Measurements from ENCODE around the gene LRRC46.

The LRRC46 gene

GRCh38 chr17:47831934-47832327, 461 bp downstream of the LRRC46 start:
- TF ChIP-seq ARNT (IDR thresholded peaks at IDR 0.05) (no peak), SUZ12 (IDR thresholded peaks at IDR 0.05) (no peak), ELF4 (IDR thresholded peaks at IDR 0.05) (no peak), L3MBTL2 (conservative IDR thresholded peaks at IDR 0.05) (no peak), CTBP1 (IDR thresholded peaks at IDR 0.05; ENCODE audit: borderline replicate concordance) (no peak), BHLHE40 (IDR thresholded peaks at IDR 0.05; ENCODE audit: borderline replicate concordance) (no peak), PKNOX1 (IDR thresholded peaks at IDR 0.05) (no peak), FOXK2 (IDR thresholded peaks at IDR 0.05) (no peak), FOXA1 (IDR thresholded peaks at IDR 0.05) (no peak), SP1 (IDR thresholded peaks at IDR 0.05) (no peak), NFRKB (IDR thresholded peaks at IDR 0.05) (no peak), ZNF384 (IDR thresholded peaks at IDR 0.05) (no peak)
- ChIA-PET CTCF (interaction anchor here (0.6 to 1.4 kb wide), 6 partner anchors 9 to 115 kb away, joined by 3 to 8 read pairs (median 3); partner anchors contain the start of gene SCRN2), POLR2A (interaction anchor here (0.6 to 2.6 kb wide), 34 partner anchors 8 to 277 kb away, joined by 3 to 57 read pairs (median 4); partner anchors contain the start of genes CDK5RAP3, KPNB1, OSBPL7 and PNPO)
- DNase-seq (ENCODE audit: extremely low spot score): no peak

GRCh38 chr17:47834756-47835155, 3.3 kb downstream of the LRRC46 start:
- POLR2A ChIA-PET: interaction anchor here (1.5 kb wide), 1 partner anchor 13 kb away, joined by 5 read pairs; the partner anchor contains the start of gene OSBPL7

GRCh38 chr17:47836601-47837000, 5.1 kb downstream of the LRRC46 start:
- ChIA-PET POLR2A (interaction anchor here (1.3 to 1.4 kb wide), 2 partner anchors 55 to 59 kb away, joined by 3 to 5 read pairs; partner anchors contain the start of gene SP2), CTCF (interaction anchor here (0.6 to 2.0 kb wide), 2 partner anchors 53 to 69 kb away, joined by 3 to 6 read pairs; no protein-coding TSS in a partner anchor)
- TF ChIP-seq FOXA1 (IDR thresholded peaks at IDR 0.05) (no peak), FOXM1 (IDR thresholded peaks at IDR 0.05; ENCODE audit: borderline replicate concordance) (no peak), NFRKB (IDR thresholded peaks at IDR 0.05) (no peak), CTBP1 (IDR thresholded peaks at IDR 0.05; ENCODE audit: borderline replicate concordance) (no peak), ELF4 (IDR thresholded peaks at IDR 0.05) (no peak), FOXK2 (IDR thresholded peaks at IDR 0.05) (no peak), SUZ12 (IDR thresholded peaks at IDR 0.05) (no peak), HDGF (IDR thresholded peaks at IDR 0.05; ENCODE audit: borderline replicate concordance) (no peak), LEF1 (IDR thresholded peaks at IDR 0.05; ENCODE audit: borderline replicate concordance) (no peak), BHLHE40 (IDR thresholded peaks at IDR 0.05; ENCODE audit: borderline replicate concordance) (no peak), ARNT (IDR thresholded peaks at IDR 0.05) (no peak), PKNOX1 (IDR thresholded peaks at IDR 0.05) (no peak), L3MBTL2 (conservative IDR thresholded peaks at IDR 0.05) (no peak), ZNF384 (IDR thresholded peaks at IDR 0.05) (no peak), TARDBP (IDR thresholded peaks at IDR 0.05) (no peak), SP1 (IDR thresholded peaks at IDR 0.05) (no peak)
- no peak for DNase-seq (ENCODE audit: extremely low spot score)

More at GRCh38 chr17:47834756-47835155, 3.3 kb downstream of the LRRC46 start:
- DNase-seq (ENCODE audit: extremely low spot score): no peak
- CTCF ChIA-PET: interaction anchor here (1.0 to 1.1 kb wide), 2 partner anchors 9 to 13 kb away, joined by 3 read pairs; no protein-coding TSS in a partner anchor
- TF ChIP-seq HDGF (IDR thresholded peaks at IDR 0.05; ENCODE audit: borderline replicate concordance): no peak
- TF ChIP-seq LEF1 (IDR thresholded peaks at IDR 0.05; ENCODE audit: borderline replicate concordance): no peak
- TF ChIP-seq TARDBP (IDR thresholded peaks at IDR 0.05): no peak
- TF ChIP-seq FOXM1 (IDR thresholded peaks at IDR 0.05; ENCODE audit: borderline replicate concordance): no peak

GRCh38 chr17:47837401-47838039, 6.0 kb downstream of the LRRC46 start:
- no peak for DNase-seq (ENCODE audit: extremely low spot score)
- CTCF ChIA-PET: interaction anchor here (0.6 to 2.0 kb wide), 3 partner anchors 9 to 53 kb away, joined by 3 to 6 read pairs (median 4); no protein-coding TSS in a partner anchor
- POLR2A ChIA-PET: interaction anchor here (0.6 to 1.4 kb wide), 4 partner anchors 16 to 67 kb away, joined by 3 to 5 read pairs (median 4); partner anchors contain the start of genes OSBPL7 and SP2
- TF ChIP-seq ARNT (IDR thresholded peaks at IDR 0.05): no peak
- no peak for TF ChIP-seq FOXA1 (IDR thresholded peaks at IDR 0.05)
- no peak for TF ChIP-seq BHLHE40 (IDR thresholded peaks at IDR 0.05; ENCODE audit: borderline replicate concordance)
- no peak for TF ChIP-seq SP1 (IDR thresholded peaks at IDR 0.05)
- TF ChIP-seq ELF4 (IDR thresholded peaks at IDR 0.05): no peak
- no peak for TF ChIP-seq PKNOX1 (IDR thresholded peaks at IDR 0.05)
- no peak for TF ChIP-seq FOXM1 (IDR thresholded peaks at IDR 0.05; ENCODE audit: borderline replicate concordance)
- no peak for TF ChIP-seq FOXK2 (IDR thresholded peaks at IDR 0.05)
- no peak for TF ChIP-seq CTBP1 (IDR thresholded peaks at IDR 0.05; ENCODE audit: borderline replicate concordance)
- TF ChIP-seq SUZ12 (IDR thresholded peaks at IDR 0.05): no peak
- TF ChIP-seq TARDBP (IDR thresholded peaks at IDR 0.05): no peak
- TF ChIP-seq HDGF (IDR thresholded peaks at IDR 0.05; ENCODE audit: borderline replicate concordance): no peak
- no peak for TF ChIP-seq ZNF384 (IDR thresholded peaks at IDR 0.05)
- TF ChIP-seq NFRKB (IDR thresholded peaks at IDR 0.05): no peak
- TF ChIP-seq LEF1 (IDR thresholded peaks at IDR 0.05; ENCODE audit: borderline replicate concordance): no peak
- no peak for TF ChIP-seq L3MBTL2 (conservative IDR thresholded peaks at IDR 0.05)

GRCh38 chr17:47838636-47839035, 7.2 kb downstream of the LRRC46 start:
- TF ChIP-seq PKNOX1 (IDR thresholded peaks at IDR 0.05) (no peak), ELF4 (IDR thresholded peaks at IDR 0.05) (no peak), NFRKB (IDR thresholded peaks at IDR 0.05) (no peak), L3MBTL2 (conservative IDR thresholded peaks at IDR 0.05) (no peak), HDGF (IDR thresholded peaks at IDR 0.05; ENCODE audit: borderline replicate concordance) (no peak), SP1 (IDR thresholded peaks at IDR 0.05) (no peak), LEF1 (IDR thresholded peaks at IDR 0.05; ENCODE audit: borderline replicate concordance) (no peak), FOXA1 (IDR thresholded peaks at IDR 0.05) (no peak), ZNF384 (IDR thresholded peaks at IDR 0.05) (no peak), BHLHE40 (IDR thresholded peaks at IDR 0.05; ENCODE audit: borderline replicate concordance) (no peak), SUZ12 (IDR thresholded peaks at IDR 0.05) (no peak), TARDBP (IDR thresholded peaks at IDR 0.05) (no peak), CTBP1 (IDR thresholded peaks at IDR 0.05; ENCODE audit: borderline replicate concordance) (no peak), FOXM1 (IDR thresholded peaks at IDR 0.05; ENCODE audit: borderline replicate concordance) (no peak), FOXK2 (IDR thresholded peaks at IDR 0.05) (no peak), ARNT (IDR thresholded peaks at IDR 0.05) (no peak)
- no peak for DNase-seq (ENCODE audit: extremely low spot score)
- POLR2A ChIA-PET: interaction anchor here (0.9 to 6.4 kb wide), 4 partner anchors 7 to 103 kb away, joined by 3 to 79 read pairs (median 8); partner anchors contain the start of genes LRRC46, MRPL10, PNPO and SP2
- CTCF ChIA-PET: no interaction called here

Data from HEK293T (cell line).